Measurements from ENCODE around the gene TGOLN2. TPM values are rescaled to one million over a fixed set of nuclear protein-coding genes. Genes with fewer than 3 reads are reported as not detected.

TGOLN2 gene
- total and polyA plus RNA-seq, 2 donors (not counting 3 experiments of a cell fraction or from before 2014, with no cell fraction given): 112 to 140 TPM

DNA sequence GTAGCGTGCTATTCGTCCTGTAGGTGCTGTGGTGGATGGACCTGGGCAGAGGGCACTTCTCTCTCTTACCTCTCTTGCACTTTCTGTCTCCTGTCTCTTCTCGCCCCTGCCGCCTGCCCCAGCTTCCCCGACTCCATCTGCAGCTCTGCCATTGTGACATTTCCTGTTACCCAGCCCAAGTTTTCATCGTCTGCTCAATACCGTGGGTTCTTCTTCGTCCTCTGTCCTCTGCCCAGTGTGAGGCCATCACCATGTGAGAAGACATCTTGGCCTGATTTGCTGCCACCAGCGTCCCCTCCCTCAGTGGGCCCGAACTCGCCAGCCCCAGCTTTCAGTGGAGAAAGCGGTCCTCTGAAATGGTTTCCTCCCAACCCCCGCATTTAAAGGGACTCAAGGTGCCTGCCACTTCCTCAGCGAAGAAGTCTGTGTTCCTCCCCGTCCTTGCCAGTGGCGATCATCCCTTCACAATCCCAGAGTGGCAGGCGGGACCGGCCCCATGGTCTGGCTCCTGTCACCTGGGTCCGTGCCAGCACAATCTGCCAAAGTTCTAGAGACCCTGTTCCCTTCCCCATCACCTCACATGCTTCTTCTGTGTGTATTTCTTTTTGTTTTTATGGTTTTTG is 18.0 kb downstream of the TGOLN2 start:
- DNase-seq (ENCODE audit: low read depth, low spot score) (no peak), FAIRE-seq (no peak)
- intact Hi-C loops (cut with micrococcal nuclease): no loop called here
- H3K79me2 ChIP-seq (ENCODE audit: control insufficient read depth, insufficient read depth, low read length): no peaks in the 10 kb centered on the region
- peaks cover 9% of the 10 kb centered on the region for H3K4me1 ChIP-seq (ENCODE audit: control insufficient read depth, extremely low read depth, insufficient read depth, low read length)
- H3K9ac ChIP-seq (replicated peaks; ENCODE audit: extremely low read depth, insufficient read depth, low read length): no peak overlapping the region
- H3K9me3 ChIP-seq (replicated peaks; ENCODE audit: control insufficient read depth, insufficient read depth, low read length): no peaks in the 10 kb centered on the region
- dilution Hi-C loops (cut with MboI; ENCODE audit: extremely low pct_ligation_motif_present, low sequenced_read_pairs): no loop called here
- no peak overlapping the region for H3K4me3 ChIP-seq (replicated peaks in 1 of 3; ENCODE audit: insufficient read depth in 1 of 3, low read depth in 1 of 3, low read length in 3 of 3)
- BruUV-seq (replicated peaks): TSS peak; percentile 76
- H4K20me1 ChIP-seq (replicated peaks; ENCODE audit: control insufficient read depth, extremely low read depth, insufficient read depth, low read length): no peaks in the 10 kb centered on the region
- H2AFZ ChIP-seq (ENCODE audit: low read depth, low read length): no peak overlapping the region
- no peaks in the 10 kb centered on the region for H3K9me1 ChIP-seq (replicated peaks; ENCODE audit: control insufficient read depth, extremely low read depth, insufficient read depth, low read length)
- H3K36me3 ChIP-seq (ENCODE audit: control insufficient read depth in 2 of 2, extremely low read depth in 1 of 2, insufficient read depth in 2 of 2, low read length in 2 of 2): peaks cover 3 to 12% of the 10 kb centered on the region in 2 experiments
- ChIA-PET POLR2A (interaction anchor here (1.1 kb wide), 1 partner anchor 45 kb away, joined by 3 read pairs; the partner anchor contains the start of genes ELMOD3 and RETSAT), CTCF (interaction anchor here (1.0 to 1.9 kb wide), 5 partner anchors 9 to 243 kb away, joined by 3 to 26 read pairs (median 5); partner anchors contain the start of gene TGOLN2)
- no peak overlapping the region for H3K4me2 ChIP-seq (ENCODE audit: insufficient read depth, low read length)
- H3K27me3 ChIP-seq (ENCODE audit: control insufficient read depth in 2 of 2, insufficient read depth in 2 of 2, low read length in 2 of 2): no peaks in the 10 kb centered on the region
- TF ChIP-seq FOS (IDR thresholded peaks at IDR 0.05; ENCODE audit: borderline replicate concordance, insufficient read depth, low read length) (no peak), MYC (IDR thresholded peaks at IDR 0.05; ENCODE audit: low read depth, low read length) (no peak), EZH2 (IDR thresholded peaks at IDR 0.05; ENCODE audit: borderline replicate concordance, low read depth, low read length, severe bottlenecking) (no peak), GATA2 (IDR thresholded peaks at IDR 0.05; ENCODE audit: insufficient read depth, insufficient read length, low read depth, low read length) (no peak), POLR2AphosphoS5 (IDR thresholded peaks at IDR 0.05; ENCODE audit: insufficient read depth, low read depth, low read length) (no peak), JUN (IDR thresholded peaks at IDR 0.05; ENCODE audit: borderline replicate concordance, insufficient read depth, insufficient read length, low read depth) (no peak), POLR2A (IDR thresholded peaks at IDR 0.05; ENCODE audit: low read depth, low read length) (no peak)
- TF ChIP-seq, protein P1, sequence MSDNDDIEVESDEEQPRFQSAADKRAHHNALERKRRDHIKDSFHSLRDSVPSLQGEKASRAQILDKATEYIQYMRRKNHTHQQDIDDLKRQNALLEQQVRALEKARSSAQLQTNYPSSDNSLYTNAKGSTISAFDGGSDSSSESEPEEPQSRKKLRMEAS (IDR thresholded peaks at IDR 0.05; ENCODE audit: insufficient read depth, insufficient read length): no peak
- TF ChIP-seq, protein P2, sequence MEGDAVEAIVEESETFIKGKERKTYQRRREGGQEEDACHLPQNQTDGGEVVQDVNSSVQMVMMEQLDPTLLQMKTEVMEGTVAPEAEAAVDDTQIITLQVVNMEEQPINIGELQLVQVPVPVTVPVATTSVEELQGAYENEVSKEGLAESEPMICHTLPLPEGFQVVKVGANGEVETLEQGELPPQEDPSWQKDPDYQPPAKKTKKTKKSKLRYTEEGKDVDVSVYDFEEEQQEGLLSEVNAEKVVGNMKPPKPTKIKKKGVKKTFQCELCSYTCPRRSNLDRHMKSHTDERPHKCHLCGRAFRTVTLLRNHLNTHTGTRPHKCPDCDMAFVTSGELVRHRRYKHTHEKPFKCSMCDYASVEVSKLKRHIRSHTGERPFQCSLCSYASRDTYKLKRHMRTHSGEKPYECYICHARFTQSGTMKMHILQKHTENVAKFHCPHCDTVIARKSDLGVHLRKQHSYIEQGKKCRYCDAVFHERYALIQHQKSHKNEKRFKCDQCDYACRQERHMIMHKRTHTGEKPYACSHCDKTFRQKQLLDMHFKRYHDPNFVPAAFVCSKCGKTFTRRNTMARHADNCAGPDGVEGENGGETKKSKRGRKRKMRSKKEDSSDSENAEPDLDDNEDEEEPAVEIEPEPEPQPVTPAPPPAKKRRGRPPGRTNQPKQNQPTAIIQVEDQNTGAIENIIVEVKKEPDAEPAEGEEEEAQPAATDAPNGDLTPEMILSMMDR (IDR thresholded peaks at IDR 0.05; ENCODE audit: extremely low read depth in 1 of 2, insufficient read depth in 1 of 2, low read depth in 1 of 2, low read length in 2 of 2): no peak
- H3K27ac ChIP-seq (ENCODE audit: insufficient read depth, low read depth, low read length): no peak overlapping the region

All from endothelial cell of umbilical vein (primary cell).